Measurements from ENCODE around the gene DGKB. TPM values are rescaled to one million over a fixed set of nuclear protein-coding genes. Genes with fewer than 3 reads are reported as not detected.

Gene DGKB
- total RNA-seq, 1 donor from 2014 or later: not detected

- Histone ChIP-seq H3K4me3 (no peak overlapping the region), H3K9me3 (no peaks in the 10 kb centered on the region), H3K4me1 (no peaks in the 10 kb centered on the region), H3K27me3 (no peaks in the 10 kb centered on the region), H3K36me3 (no peaks in the 10 kb centered on the region), H3K27ac (no peak overlapping the region)
- ATAC-seq (no peak), DNase-seq (no peak)
- no peak for TF ChIP-seq CTCF (IDR thresholded peaks at IDR 0.05)
- intact Hi-C loops (cut with DNase I): no loop called here
Observed at GRCh38 chr7:14767716-14768425, 134.7 kb downstream of the DGKB start.

GRCh38 chr7:14766747-14767146 lies 135.8 kb downstream of the DGKB start:
- no peak overlapping the region for H3K27ac ChIP-seq
- ATAC-seq: no peak
- no peaks in the 10 kb centered on the region for H3K4me1 ChIP-seq
- no peaks in the 10 kb centered on the region for H3K36me3 ChIP-seq
- no peaks in the 10 kb centered on the region for H3K27me3 ChIP-seq
- no peaks in the 10 kb centered on the region for H3K9me3 ChIP-seq
- intact Hi-C loops (cut with DNase I): no loop called here
- DNase-seq: no peak
- H3K4me3 ChIP-seq: no peak overlapping the region
- TF ChIP-seq CTCF (IDR thresholded peaks at IDR 0.05): no peak

GRCh38 chr7:14765731-14766130 lies 136.8 kb downstream of the DGKB start:
- no peaks in the 10 kb centered on the region for H3K9me3 ChIP-seq
- ATAC-seq (no peak), DNase-seq (no peak)
- intact Hi-C loops (cut with DNase I): no loop called here
- H3K4me1 ChIP-seq: no peaks in the 10 kb centered on the region
- no peaks in the 10 kb centered on the region for H3K36me3 ChIP-seq
- H3K27ac ChIP-seq: no peak overlapping the region
- TF ChIP-seq CTCF (IDR thresholded peaks at IDR 0.05): no peak
- no peak overlapping the region for H3K4me3 ChIP-seq
- no peaks in the 10 kb centered on the region for H3K27me3 ChIP-seq

GRCh38 chr7:14762561-14762960 lies 140.0 kb downstream of the DGKB start:
- no peak for ATAC-seq
- Histone ChIP-seq H3K27ac (no peak overlapping the region), H3K4me3 (no peak overlapping the region), H3K36me3 (no peaks in the 10 kb centered on the region), H3K27me3 (no peaks in the 10 kb centered on the region), H3K9me3 (no peaks in the 10 kb centered on the region), H3K4me1 (no peaks in the 10 kb centered on the region)
- no peak for TF ChIP-seq CTCF (IDR thresholded peaks at IDR 0.05)
- intact Hi-C loops (cut with DNase I): no loop called here
- DNase-seq: no peak

GRCh38 chr7:14761510-14762296 lies 140.8 kb downstream of the DGKB start:
- Histone ChIP-seq H3K9me3 (no peaks in the 10 kb centered on the region), H3K27me3 (no peaks in the 10 kb centered on the region), H3K4me3 (no peak overlapping the region), H3K4me1 (no peaks in the 10 kb centered on the region), H3K36me3 (no peaks in the 10 kb centered on the region), H3K27ac (no peak overlapping the region)
- no peak for DNase-seq
- no peak for TF ChIP-seq CTCF (IDR thresholded peaks at IDR 0.05)
- intact Hi-C loops (cut with DNase I): no loop called here
- ATAC-seq: no peak

All from upper lobe of right lung (tissue), 1 donor.